HUES48 (cell line): Measurements from ENCODE around the gene CCR2.
"Not testable (repeated sequence)": the region's sequence is repeated elsewhere in the genome, so short reads cannot be mapped to it uniquely, and the experiment has no call there.

Source experiments
- H3K27ac ChIP-seq: one replicate; pipeline ENCODE4 v1.7.0; 2013; ENCODE audit warnings: low read depth, low read length, inconsistent platforms
- H3K27me3 ChIP-seq: 2 replicates; pipeline ENCODE4 v1.6.1; 2013; ENCODE audit warnings: mild to moderate bottlenecking, low read length; ENCODE audit not compliant: control insufficient read depth, insufficient read depth
- H3K36me3 ChIP-seq: 2 replicates; pipeline ENCODE4 v1.6.1; 2013; ENCODE audit warnings: low read length; ENCODE audit not compliant: control insufficient read depth, insufficient read depth
- H3K4me1 ChIP-seq: 2 replicates; pipeline ENCODE4 v1.6.1; 2013; ENCODE audit warnings: mild to moderate bottlenecking, low read length; ENCODE audit not compliant: control insufficient read depth, insufficient read depth
- H3K4me3 ChIP-seq: 2 replicates; pipeline ENCODE4 v1.5.1; 2013; ENCODE audit warnings: mild to moderate bottlenecking, low read depth, low read length
- H3K9ac ChIP-seq: 2 replicates; pipeline ENCODE4 v1.6.1; 2013; ENCODE audit warnings: mild to moderate bottlenecking, low read depth, low read length, moderate library complexity
- H3K9me3 ChIP-seq: 2 replicates; pipeline ENCODE4 v1.6.1; 2013; ENCODE audit warnings: low read length; ENCODE audit not compliant: control insufficient read depth, insufficient read depth

Gene CCR2

GRCh38 chr3:46381625-46382024 lies 27.7 kb downstream of the CCR2 start:
- Histone ChIP-seq H3K9me3 (no peaks in the 10 kb centered on the region), H3K36me3 (no peaks in the 10 kb centered on the region), H3K4me3 (no peak overlapping the region), H3K27ac (no peak overlapping the region), H3K9ac (no peak overlapping the region), H3K27me3 (no peaks in the 10 kb centered on the region), H3K4me1 (peaks cover 20% of the 10 kb centered on the region)

GRCh38 chr3:46383211-46383950 lies 29.5 kb downstream of the CCR2 start:
- Histone ChIP-seq H3K27ac (no peak overlapping the region), H3K36me3 (no peaks in the 10 kb centered on the region), H3K27me3 (no peaks in the 10 kb centered on the region), H3K4me1 (peaks cover 20% of the 10 kb centered on the region), H3K9me3 (no peaks in the 10 kb centered on the region), H3K9ac (no peak overlapping the region), H3K4me3 (no peak overlapping the region)

GRCh38 chr3:46383951-46384330 lies 30.0 kb downstream of the CCR2 start:
- H3K36me3 ChIP-seq, result no peaks in the 10 kb centered on the region
- H3K9me3 ChIP-seq, result no peaks in the 10 kb centered on the region
- H3K4me1 ChIP-seq, result peaks cover 20% of the 10 kb centered on the region; the same call in 1 of the 2 replicates
- H3K27ac ChIP-seq, result no peak overlapping the region
- no peak overlapping the region for H3K9ac ChIP-seq
- H3K27me3 ChIP-seq, result no peaks in the 10 kb centered on the region
- H3K4me3 ChIP-seq, result no peak overlapping the region

DNA sequence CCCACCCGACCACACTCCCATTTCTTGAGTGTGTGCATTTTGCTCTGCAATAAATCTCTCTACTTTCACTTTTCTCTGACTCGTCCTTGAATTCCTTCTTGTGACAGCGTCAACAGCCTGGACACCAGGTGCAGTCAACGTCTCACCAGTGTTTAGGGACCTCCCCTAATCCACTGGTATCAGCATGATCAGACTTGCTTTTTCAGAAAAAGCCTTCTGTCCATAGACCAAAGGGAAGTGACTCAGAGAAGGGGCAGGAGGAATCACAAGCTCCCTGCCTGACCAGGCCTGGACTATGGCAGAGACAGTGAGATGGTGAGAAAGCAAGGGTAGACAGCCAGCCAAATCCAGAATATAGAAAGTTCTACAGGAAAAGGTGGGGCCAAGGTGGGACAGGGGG lies 32.3 kb downstream of the CCR2 start:
- Histone ChIP-seq H3K4me3 (no peak overlapping the region), H3K27ac (no peak overlapping the region), H3K9ac (no peak overlapping the region)

GRCh38 chr3:46388847-46389246 lies 34.9 kb downstream of the CCR2 start:
- not testable (repeated sequence) for H3K9me3 ChIP-seq, H3K9ac ChIP-seq, H3K4me1 ChIP-seq, H3K4me3 ChIP-seq, H3K27me3 ChIP-seq, H3K27ac ChIP-seq, H3K36me3 ChIP-seq

More for the DNA sequence above, 32.3 kb downstream of the CCR2 start:
- Histone ChIP-seq H3K9me3 (no peaks in the 10 kb centered on the region), H3K4me1 (0 out of 2 replicates have a peak, but pooled peaks cover 6% of the 10 kb centered on the region), H3K36me3 (no peaks in the 10 kb centered on the region), H3K27me3 (no peaks in the 10 kb centered on the region)

DNA sequence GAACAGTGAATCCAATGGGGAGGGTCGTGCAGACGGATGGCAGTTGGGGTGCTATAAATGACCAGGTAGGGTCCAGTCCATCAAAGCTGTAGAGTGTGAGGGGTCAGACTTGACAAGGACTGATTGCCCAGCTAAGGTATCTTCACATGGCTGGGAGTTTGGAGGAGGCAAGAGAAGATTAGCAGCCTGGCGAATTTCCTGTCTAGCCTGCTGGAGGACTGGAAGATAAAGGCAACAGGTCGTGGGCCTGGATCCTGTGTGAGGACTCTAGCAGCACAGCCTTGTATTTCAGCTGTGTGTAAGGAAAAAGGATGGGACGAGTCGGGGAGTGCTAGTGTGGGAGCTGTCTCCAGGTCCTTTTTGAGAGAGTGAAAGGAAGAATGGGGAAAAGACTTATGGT lies 35.4 kb downstream of the CCR2 start:
- no peaks in the 10 kb centered on the region for H3K9me3 ChIP-seq
- no peaks in the 10 kb centered on the region for H3K36me3 ChIP-seq
- H3K4me3 ChIP-seq, result no peak overlapping the region
- no peak overlapping the region for H3K9ac ChIP-seq
- no peak overlapping the region for H3K27ac ChIP-seq
- H3K4me1 ChIP-seq, result peaks cover 13% of the 10 kb centered on the region; the same call in 1 of the 2 replicates
- H3K27me3 ChIP-seq, result no peaks in the 10 kb centered on the region

DNA sequence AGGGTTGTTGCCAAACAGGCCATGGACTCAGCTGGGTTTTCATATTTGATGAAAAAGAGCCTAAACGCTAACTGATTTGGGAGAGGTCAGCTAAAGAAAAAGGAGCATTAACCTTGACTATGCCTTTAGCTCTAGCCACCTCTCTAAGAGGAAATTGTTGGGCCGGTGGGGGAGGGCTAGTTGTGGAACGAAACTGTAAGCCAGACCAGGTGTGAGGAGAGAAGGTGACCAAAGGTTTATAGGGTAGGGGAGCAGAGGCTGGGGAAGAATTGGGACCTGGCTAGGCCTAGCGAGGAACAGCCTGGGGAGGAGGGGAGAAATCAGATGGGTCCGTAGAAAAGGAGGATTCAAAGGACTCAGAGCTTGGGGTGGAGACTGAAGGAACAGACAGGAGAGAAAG lies 37.6 kb downstream of the CCR2 start:
- H3K27me3 ChIP-seq, H3K36me3 ChIP-seq, H3K9me3 ChIP-seq, H3K4me1 ChIP-seq, H3K9ac ChIP-seq, H3K27ac ChIP-seq, H3K4me3 ChIP-seq: not testable (repeated sequence)

DNA sequence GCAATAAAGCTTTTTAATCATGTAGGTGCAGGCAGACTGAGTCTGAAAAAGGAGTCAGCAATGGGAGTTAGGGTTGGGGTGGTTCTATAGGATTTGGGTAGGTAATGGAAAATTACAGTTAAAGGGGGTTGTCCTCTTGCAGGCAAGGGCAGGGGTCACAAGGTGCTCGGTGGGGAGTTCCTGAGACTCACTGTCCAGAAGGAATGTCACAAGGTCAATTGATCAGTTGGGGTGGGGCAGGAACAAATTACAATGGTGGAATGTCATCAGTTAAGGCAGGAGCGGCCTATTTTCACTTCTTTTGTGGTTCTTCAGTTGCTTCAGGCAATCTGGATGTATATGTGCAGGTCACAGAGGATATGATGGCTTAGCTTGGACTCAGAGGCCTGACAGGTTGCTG lies 39.1 kb downstream of the CCR2 start:
- Histone ChIP-seq H3K9ac (no peak overlapping the region), H3K27me3 (no peaks in the 10 kb centered on the region), H3K27ac (no peak overlapping the region), H3K4me1 (peaks cover 8% of the 10 kb centered on the region; the same call in 1 of the 2 replicates), H3K36me3 (no peaks in the 10 kb centered on the region), H3K4me3 (no peak overlapping the region), H3K9me3 (no peaks in the 10 kb centered on the region)

DNA sequence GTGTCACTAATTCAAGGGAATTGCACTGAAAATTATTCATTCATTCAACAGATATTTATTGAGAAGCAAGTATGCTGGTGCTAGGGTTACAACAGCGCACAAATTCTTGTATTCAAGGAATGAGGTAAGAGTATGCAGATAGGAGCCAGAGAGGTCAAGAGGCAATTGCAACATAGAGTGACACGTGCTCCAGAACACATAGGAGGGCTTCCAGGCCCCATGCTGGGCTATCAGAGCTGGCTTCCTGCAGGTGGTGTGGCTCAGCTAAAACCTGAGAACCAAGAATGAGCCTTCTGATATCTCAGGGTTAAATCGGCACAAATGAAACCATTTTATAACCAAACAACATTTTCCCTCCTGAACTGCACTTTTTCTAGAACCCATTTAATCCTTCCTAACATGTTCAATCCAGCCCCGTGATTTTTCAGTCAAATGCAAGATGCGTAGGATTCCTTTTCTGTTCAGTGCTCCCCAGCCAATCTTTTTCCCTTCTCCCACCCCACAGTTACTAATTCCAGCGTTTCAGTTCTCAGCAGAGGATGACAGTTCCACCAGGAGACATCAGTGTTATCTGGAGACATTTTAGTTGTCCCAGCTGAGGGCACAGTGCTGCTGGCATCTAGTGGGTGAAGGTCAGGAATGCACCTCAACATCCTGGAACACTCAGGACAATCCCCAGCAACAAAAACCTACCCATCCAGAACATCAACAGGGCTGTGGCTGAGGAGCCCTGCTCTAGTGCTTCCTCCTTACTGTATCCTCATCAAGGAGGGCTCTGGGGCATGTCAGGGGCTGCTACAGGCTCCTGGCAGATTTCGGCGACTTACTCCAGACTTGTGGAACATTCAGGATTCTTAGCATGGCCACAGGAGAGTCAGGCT lies 39.9 kb downstream of the CCR2 start:
- peaks cover 8% of the 10 kb centered on the region; the same call in 1 of the 2 replicates for H3K4me1 ChIP-seq
- no peak overlapping the region for H3K27ac ChIP-seq
- no peak overlapping the region for H3K9ac ChIP-seq
- no peaks in the 10 kb centered on the region for H3K36me3 ChIP-seq
- H3K27me3 ChIP-seq, result no peaks in the 10 kb centered on the region
- H3K9me3 ChIP-seq, result no peaks in the 10 kb centered on the region
- H3K4me3 ChIP-seq, result no peak overlapping the region

- H3K9ac ChIP-seq, result no peak overlapping the region
- peaks cover 8% of the 10 kb centered on the region; the same call in 1 of the 2 replicates for H3K4me1 ChIP-seq
- no peaks in the 10 kb centered on the region for H3K9me3 ChIP-seq
- H3K36me3 ChIP-seq, result no peaks in the 10 kb centered on the region
- H3K4me3 ChIP-seq, result no peak overlapping the region
- no peak overlapping the region for H3K27ac ChIP-seq
- no peaks in the 10 kb centered on the region for H3K27me3 ChIP-seq
These were observed 41.3 kb downstream of the CCR2 start for GRCh38 chr3:46395210-46395661.
